ENCODE data around the gene ZNF423. TPM values are rescaled to one million over a fixed set of nuclear protein-coding genes. Genes with fewer than 3 reads are reported as not detected.

Gene ZNF423
- total and polyA plus RNA-seq, 12 donors: 1.7 to 10.6 (median 5.5) TPM

DNA sequence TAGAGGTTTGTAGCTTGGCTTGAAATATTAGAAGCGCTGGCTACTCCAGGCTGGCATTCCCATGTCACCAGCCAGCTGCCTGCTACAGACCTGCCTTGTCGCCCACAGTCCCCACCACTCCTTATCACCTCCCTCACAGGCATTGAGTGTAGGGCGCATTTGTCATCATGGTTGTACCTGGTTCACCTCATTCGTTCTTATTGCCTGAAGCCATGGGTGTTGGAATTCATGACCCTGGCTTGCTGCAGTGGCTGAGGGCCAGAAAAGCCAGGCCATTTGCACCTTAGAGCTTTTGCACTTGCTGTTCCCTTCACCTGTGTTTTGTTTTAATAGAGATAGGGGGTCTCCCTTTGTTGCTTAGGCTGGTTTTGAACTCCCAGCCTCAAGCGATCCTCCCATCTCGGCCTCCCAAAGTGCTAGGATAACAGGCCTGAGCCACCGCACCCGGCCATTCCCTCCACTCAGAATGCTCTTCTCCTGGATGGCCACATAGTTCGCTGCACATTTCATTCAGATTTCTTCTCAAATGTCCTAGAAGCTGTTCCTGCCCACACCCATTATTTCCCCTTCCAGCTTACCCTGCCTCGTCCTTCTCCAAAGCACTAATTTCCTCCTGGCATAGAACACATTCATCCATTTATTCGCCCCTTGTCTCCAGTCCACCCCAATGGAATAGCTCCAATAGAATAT lies 384.7 kb downstream of the ZNF423 start:
- 84 to 87% (median 87%) methylated on average over 11 of the region's 11 CpGs for WGBS, 4 donors
- H3K27ac ChIP-seq: no peak overlapping the region
- H3K9me3 ChIP-seq (replicated peaks in 1 of 3): no peaks in the 10 kb centered on the region
- DNase-seq: peak in 3 of 7 donors; percentile 2 to 25 (median 9)
- no peaks in the 10 kb centered on the region for H3K36me3 ChIP-seq (replicated peaks in 1 of 2)
- no peaks in the 10 kb centered on the region for H3K27me3 ChIP-seq
- no peaks in the 10 kb centered on the region for H3K4me1 ChIP-seq (replicated peaks in 1 of 2)
- TF ChIP-seq, protein P1, sequence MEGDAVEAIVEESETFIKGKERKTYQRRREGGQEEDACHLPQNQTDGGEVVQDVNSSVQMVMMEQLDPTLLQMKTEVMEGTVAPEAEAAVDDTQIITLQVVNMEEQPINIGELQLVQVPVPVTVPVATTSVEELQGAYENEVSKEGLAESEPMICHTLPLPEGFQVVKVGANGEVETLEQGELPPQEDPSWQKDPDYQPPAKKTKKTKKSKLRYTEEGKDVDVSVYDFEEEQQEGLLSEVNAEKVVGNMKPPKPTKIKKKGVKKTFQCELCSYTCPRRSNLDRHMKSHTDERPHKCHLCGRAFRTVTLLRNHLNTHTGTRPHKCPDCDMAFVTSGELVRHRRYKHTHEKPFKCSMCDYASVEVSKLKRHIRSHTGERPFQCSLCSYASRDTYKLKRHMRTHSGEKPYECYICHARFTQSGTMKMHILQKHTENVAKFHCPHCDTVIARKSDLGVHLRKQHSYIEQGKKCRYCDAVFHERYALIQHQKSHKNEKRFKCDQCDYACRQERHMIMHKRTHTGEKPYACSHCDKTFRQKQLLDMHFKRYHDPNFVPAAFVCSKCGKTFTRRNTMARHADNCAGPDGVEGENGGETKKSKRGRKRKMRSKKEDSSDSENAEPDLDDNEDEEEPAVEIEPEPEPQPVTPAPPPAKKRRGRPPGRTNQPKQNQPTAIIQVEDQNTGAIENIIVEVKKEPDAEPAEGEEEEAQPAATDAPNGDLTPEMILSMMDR (IDR thresholded peaks at IDR 0.05): no peak
- TF ChIP-seq POLR2A (IDR thresholded peaks at IDR 0.05): no peak
- intact Hi-C loops (cut with DNase I): no loop called here
- no peak overlapping the region for H3K4me3 ChIP-seq

DNA sequence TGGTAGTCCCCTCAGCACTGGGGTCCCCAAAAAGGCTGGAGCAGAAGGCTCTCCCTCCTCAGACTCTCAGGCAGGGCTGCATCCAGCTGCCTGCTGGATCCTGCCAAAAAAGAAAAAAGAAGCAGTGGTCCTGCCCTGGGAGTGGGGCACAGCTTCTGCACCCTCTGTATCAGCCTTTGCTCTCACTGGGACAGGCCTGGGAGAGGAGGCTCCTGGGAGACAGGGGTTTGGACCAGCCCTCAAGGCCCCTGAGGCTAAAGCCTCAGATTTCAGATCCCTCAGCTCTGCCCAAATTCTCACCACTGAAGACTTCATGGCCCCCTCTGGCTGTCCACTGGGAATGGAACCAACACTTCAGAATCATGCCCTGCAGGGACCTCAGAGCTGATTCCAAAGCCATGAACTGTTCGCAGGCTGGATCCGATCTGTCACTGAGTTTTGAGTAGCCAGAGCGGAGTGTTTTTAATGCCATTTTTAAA lies 385.4 kb downstream of the ZNF423 start:
- Histone ChIP-seq H3K36me3 (replicated peaks in 1 of 2) (no peaks in the 10 kb centered on the region), H3K27ac (no peak overlapping the region), H3K4me1 (replicated peaks in 1 of 2) (no peaks in the 10 kb centered on the region), H3K9me3 (replicated peaks in 1 of 3) (no peaks in the 10 kb centered on the region), H3K27me3 (no peaks in the 10 kb centered on the region), H3K4me3 (no peak overlapping the region)
- intact Hi-C loops (cut with DNase I): no loop called here
- TF ChIP-seq POLR2A (IDR thresholded peaks at IDR 0.05): no peak
- TF ChIP-seq, protein P1 (IDR thresholded peaks at IDR 0.05): no peak
- WGBS, 4 donors: 85 to 91% (median 89%) methylated on average over 3 of the region's 3 CpGs
- DNase-seq: peak in 2 of 7 donors; percentile 1

DNA sequence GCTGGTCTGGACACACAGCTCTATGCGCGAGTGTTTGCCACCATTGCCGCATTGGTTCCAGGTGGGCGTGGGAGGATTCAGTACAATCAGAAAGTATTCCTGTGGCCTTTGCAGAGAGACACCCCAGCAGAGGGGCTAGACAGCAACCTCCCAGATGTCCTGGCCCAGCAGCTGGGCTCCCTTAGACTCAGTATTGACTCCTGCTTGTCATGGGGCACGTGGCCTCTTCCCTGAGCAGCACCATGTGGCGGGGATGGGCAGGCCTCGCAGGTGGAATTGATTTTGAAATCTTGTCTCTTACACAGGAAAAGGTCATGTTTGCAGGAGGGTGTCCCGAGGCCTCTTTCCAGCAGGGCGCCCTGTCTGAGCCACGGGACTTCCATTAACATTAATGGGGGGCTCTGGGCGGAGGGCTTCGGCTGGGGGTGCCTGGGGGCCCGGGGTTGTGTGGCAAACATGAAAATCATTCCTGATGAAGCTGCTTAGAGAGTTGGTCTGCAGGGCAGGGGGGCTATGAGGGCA lies 385.9 kb downstream of the ZNF423 start:
- Histone ChIP-seq H3K4me1 (replicated peaks in 1 of 2) (no peaks in the 10 kb centered on the region), H3K27me3 (peaks cover under 1% of the 10 kb centered on the region), H3K36me3 (replicated peaks in 1 of 2) (no peaks in the 10 kb centered on the region), H3K27ac (no peak overlapping the region), H3K4me3 (no peak overlapping the region), H3K9me3 (replicated peaks in 1 of 3) (no peaks in the 10 kb centered on the region)
- WGBS, 4 donors: 82 to 89% (median 87%) methylated on average over 9 to 13 of the region's 13 CpGs
- TF ChIP-seq POLR2A (IDR thresholded peaks at IDR 0.05): no peak
- TF ChIP-seq, protein P1 (IDR thresholded peaks at IDR 0.05): no peak
- DNase-seq: peak in 3 of 7 donors; percentile 4 to 17 (median 12)
- intact Hi-C loops (cut with DNase I): no loop called here

DNA sequence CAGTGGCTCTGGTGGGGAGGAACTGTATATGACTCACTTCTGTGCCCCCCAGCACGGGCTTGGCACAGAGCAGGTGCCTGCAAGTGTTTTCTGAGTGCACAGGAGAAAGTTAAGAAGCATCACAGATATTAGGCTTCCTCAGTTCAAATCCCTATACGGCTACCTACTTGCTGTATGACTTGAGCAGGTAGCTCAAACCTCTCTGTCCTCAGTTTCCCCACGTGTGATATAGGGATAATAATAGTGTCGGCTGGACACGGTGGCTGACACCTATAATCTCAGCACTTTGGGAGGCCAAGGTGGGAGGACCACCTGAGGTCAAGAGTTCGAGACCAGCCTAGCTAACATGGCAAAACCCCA lies 386.6 kb downstream of the ZNF423 start:
- no peak overlapping the region for H3K27ac ChIP-seq
- TF ChIP-seq, protein P1 (IDR thresholded peaks at IDR 0.05): no peak
- TF ChIP-seq POLR2A (IDR thresholded peaks at IDR 0.05): no peak
- 88 to 97% (median 90%) methylated on average over 6 of the region's 6 CpGs for WGBS, 4 donors
- no peak overlapping the region for H3K4me3 ChIP-seq
- intact Hi-C loops (cut with DNase I): no loop called here
- peaks cover 7% of the 10 kb centered on the region for H3K27me3 ChIP-seq
- H3K36me3 ChIP-seq (replicated peaks in 1 of 2): no peaks in the 10 kb centered on the region
- H3K9me3 ChIP-seq (replicated peaks in 1 of 3): no peaks in the 10 kb centered on the region
- DNase-seq: peak in 2 of 7 donors; percentile 1 to 3
- H3K4me1 ChIP-seq (replicated peaks in 1 of 2): no peaks in the 10 kb centered on the region
